ENCODE results near the gene LYSMD2. TPM values are rescaled to one million over a fixed set of nuclear protein-coding genes. Genes with fewer than 3 reads are reported as not detected.
A peak's percentile ranks its signal among the peaks of the same experiment; 100 is the strongest.

LYSMD2 gene
- polyA plus RNA-seq, 2 of the 4 experiments (the other 2 are of a cell fraction) = 18.3 to 29.2 TPM

DNA sequence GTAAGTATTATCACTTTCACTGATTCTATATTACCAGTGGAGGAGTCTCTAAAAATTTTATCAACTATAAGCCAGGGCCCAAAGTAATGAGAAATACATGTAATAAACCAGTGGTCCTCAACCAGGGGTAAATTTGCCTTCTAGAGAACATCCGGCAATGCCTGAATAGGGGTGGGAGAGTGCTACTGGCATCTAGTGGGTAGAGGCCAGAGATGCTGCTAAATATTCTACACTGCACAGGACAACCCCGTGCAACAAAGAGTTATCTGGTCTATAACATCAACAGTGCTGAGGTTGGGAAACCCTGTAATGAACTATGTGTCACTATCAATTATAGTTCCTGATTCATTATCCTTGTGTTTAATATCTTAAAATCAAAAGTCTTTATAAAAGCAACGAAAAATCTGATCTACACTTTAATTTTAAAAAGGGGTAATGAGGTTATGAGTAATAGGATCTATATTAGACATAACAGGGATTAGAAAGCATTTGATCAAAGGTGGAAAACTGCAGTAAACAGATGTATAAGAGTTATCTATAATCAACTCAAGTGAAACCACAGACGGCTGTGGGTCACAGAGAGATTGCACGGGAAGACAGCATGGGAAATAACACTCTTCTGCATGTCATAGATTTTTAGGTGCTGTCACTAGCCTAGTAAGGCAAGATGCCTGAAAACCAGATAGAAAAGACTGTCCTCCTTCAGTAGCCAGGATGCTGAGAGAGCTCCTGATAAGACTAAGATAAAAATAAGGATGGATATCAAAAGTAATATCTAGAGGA, 2.0 kb downstream of the LYSMD2 start:
- H3K27ac ChIP-seq = no peak overlapping the region
- 85% methylated on average over 5 of the region's 5 CpGs for WGBS (ENCODE audit: missing lambda C conversion rate)
- peak overlapping the region; percentile 95 for H3K4me2 ChIP-seq
- H3K4me1 ChIP-seq = peaks cover 16% of the 10 kb centered on the region
- ChIA-PET CTCF (interaction anchor here (0.6 to 9.8 kb wide), 13 partner anchors 7 to 104 kb away, joined by 3 to 73 read pairs (median 4); no protein-coding TSS in a partner anchor), POLR2A (interaction anchor here (1.1 kb wide), 1 partner anchor 10 kb away, joined by 3 read pairs; no protein-coding TSS in a partner anchor)
- DNase-seq (ENCODE audit: low read depth in 1 of 2, low spot score in 1 of 2) (no peak), ATAC-seq (no peak), FAIRE-seq (no peak)
- H3K9me3 ChIP-seq = no peaks in the 10 kb centered on the region
- H3K4me3 ChIP-seq = no peak overlapping the region
- TF ChIP-seq MAZ (IDR thresholded peaks at IDR 0.05; ENCODE audit: borderline replicate concordance, low read depth, low read length) (no peak), RAD21 (conservative IDR thresholded peaks at IDR 0.05 in 1 of 2, IDR thresholded peaks at IDR 0.05 in 1 of 2) (peak; percentile 29 to 41; a peak in 3 of 5 replicates)
- TF ChIP-seq, protein P1, sequence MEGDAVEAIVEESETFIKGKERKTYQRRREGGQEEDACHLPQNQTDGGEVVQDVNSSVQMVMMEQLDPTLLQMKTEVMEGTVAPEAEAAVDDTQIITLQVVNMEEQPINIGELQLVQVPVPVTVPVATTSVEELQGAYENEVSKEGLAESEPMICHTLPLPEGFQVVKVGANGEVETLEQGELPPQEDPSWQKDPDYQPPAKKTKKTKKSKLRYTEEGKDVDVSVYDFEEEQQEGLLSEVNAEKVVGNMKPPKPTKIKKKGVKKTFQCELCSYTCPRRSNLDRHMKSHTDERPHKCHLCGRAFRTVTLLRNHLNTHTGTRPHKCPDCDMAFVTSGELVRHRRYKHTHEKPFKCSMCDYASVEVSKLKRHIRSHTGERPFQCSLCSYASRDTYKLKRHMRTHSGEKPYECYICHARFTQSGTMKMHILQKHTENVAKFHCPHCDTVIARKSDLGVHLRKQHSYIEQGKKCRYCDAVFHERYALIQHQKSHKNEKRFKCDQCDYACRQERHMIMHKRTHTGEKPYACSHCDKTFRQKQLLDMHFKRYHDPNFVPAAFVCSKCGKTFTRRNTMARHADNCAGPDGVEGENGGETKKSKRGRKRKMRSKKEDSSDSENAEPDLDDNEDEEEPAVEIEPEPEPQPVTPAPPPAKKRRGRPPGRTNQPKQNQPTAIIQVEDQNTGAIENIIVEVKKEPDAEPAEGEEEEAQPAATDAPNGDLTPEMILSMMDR (IDR thresholded peaks at IDR 0.05) = peak; percentile 18; the same call in 1 of the 3 replicates
- TF ChIP-seq, protein P2, sequence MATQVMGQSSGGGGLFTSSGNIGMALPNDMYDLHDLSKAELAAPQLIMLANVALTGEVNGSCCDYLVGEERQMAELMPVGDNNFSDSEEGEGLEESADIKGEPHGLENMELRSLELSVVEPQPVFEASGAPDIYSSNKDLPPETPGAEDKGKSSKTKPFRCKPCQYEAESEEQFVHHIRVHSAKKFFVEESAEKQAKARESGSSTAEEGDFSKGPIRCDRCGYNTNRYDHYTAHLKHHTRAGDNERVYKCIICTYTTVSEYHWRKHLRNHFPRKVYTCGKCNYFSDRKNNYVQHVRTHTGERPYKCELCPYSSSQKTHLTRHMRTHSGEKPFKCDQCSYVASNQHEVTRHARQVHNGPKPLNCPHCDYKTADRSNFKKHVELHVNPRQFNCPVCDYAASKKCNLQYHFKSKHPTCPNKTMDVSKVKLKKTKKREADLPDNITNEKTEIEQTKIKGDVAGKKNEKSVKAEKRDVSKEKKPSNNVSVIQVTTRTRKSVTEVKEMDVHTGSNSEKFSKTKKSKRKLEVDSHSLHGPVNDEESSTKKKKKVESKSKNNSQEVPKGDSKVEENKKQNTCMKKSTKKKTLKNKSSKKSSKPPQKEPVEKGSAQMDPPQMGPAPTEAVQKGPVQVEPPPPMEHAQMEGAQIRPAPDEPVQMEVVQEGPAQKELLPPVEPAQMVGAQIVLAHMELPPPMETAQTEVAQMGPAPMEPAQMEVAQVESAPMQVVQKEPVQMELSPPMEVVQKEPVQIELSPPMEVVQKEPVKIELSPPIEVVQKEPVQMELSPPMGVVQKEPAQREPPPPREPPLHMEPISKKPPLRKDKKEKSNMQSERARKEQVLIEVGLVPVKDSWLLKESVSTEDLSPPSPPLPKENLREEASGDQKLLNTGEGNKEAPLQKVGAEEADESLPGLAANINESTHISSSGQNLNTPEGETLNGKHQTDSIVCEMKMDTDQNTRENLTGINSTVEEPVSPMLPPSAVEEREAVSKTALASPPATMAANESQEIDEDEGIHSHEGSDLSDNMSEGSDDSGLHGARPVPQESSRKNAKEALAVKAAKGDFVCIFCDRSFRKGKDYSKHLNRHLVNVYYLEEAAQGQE (IDR thresholded peaks at IDR 0.05) = no peak
- TF ChIP-seq, protein P3, sequence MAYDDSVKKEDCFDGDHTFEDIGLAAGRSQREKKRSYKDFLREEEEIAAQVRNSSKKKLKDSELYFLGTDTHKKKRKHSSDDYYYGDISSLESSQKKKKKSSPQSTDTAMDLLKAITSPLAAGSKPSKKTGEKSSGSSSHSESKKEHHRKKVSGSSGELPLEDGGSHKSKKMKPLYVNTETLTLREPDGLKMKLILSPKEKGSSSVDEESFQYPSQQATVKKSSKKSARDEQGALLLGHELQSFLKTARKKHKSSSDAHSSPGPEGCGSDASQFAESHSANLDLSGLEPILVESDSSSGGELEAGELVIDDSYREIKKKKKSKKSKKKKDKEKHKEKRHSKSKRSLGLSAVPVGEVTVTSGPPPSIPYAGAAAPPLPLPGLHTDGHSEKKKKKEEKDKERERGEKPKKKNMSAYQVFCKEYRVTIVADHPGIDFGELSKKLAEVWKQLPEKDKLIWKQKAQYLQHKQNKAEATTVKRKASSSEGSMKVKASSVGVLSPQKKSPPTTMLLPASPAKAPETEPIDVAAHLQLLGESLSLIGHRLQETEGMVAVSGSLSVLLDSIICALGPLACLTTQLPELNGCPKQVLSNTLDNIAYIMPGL (CRISPR knock-in tag; IDR thresholded peaks at IDR 0.05; ENCODE audit: borderline replicate concordance) = no peak

DNA sequence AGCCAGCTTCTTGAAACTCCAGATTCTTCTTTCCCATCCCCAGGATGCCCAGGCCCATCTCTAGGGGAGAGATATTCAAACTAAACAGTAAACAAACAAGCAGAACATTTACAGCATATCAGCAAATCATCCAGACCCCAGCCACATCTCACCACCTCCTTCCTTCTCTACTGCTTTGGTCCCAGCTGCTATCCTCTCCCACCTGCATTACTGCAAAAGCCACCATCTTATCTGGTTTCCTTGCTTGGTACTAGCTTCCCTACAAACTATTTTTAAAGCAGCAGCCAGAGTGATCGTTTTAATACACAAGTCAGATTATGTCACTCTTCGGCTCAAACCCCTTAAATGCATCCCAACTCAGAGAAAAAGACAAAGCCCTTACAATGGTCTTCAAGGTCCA, 4.8 kb downstream of the LYSMD2 start:
- Histone ChIP-seq H3K4me3 (no peak overlapping the region), H3K27ac (no peak overlapping the region), H3K9me3 (no peaks in the 10 kb centered on the region), H3K4me2 (no peak overlapping the region), H3K4me1 (peaks cover 11% of the 10 kb centered on the region)
- FAIRE-seq (no peak), ATAC-seq (no peak), DNase-seq (ENCODE audit: low read depth in 1 of 2, low spot score in 1 of 2) (no peak)
- ChIA-PET POLR2A (no interaction called here), CTCF (interaction anchor here (0.9 to 9.8 kb wide), 4 partner anchors 16 to 83 kb away, joined by 3 to 73 read pairs (median 18); no protein-coding TSS in a partner anchor)
- no peak for TF ChIP-seq HOXA7 (CRISPR knock-in tag; IDR thresholded peaks at IDR 0.05)
- TF ChIP-seq MAFK (IDR thresholded peaks at IDR 0.05; ENCODE audit: partially characterized antibody) = no peak
- 90% methylated on average over 2 of the region's 2 CpGs for WGBS (ENCODE audit: missing lambda C conversion rate)

DNA sequence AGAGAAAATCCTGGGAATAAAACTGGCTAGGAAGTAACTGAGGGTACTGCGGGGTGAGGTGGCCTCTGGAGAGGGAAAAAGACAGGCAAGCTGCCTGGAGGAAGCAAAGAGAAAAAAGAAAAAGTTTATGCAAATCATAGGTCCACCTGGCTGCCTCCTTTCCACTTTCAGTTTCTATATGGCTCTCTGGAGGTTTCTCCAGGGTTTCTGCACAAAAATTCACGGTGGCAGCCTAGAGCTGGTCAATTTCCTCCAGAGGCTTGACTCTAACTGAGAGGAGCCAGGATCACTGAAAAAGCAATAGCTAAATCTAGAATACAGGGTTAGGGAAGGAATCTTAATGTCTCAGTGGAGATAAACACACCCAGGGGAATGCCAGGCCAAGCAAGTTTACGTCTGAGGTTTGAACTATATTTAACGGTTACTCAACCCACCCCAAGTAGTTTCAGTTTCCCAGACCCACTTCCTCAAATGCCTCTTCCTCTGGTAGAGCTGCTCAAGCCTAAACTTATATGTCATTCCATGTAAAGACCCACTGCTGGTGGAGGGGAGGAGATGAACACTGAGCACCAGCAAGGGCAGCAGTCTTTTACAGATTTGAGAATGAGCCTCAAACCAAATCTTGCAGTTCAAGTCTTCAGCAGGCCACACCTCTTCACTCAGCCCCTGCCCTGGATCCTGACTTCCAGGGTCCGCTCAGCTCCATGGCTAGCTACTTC, 5.7 kb downstream of the LYSMD2 start:
- no peak for FAIRE-seq
- H3K9me3 ChIP-seq = no peaks in the 10 kb centered on the region
- 0 out of 3 replicates have a peak overlapping the region, but pooled peaks have one; percentile 2 for H3K4me2 ChIP-seq
- no peak overlapping the region for H3K27ac ChIP-seq
- 82% methylated on average over 5 of the region's 5 CpGs for WGBS (ENCODE audit: missing lambda C conversion rate)
- no peak for ATAC-seq
- ChIA-PET POLR2A (no interaction called here), CTCF (interaction anchor here (1.3 to 9.8 kb wide), 3 partner anchors 15 to 82 kb away, joined by 3 to 73 read pairs (median 34); no protein-coding TSS in a partner anchor)
- H3K4me1 ChIP-seq = peaks cover 20% of the 10 kb centered on the region
- H3K4me3 ChIP-seq = no peak overlapping the region
- no peak for DNase-seq (ENCODE audit: low read depth in 1 of 2, low spot score in 1 of 2)
- TF ChIP-seq HOXB13 (CRISPR knock-in tag; IDR thresholded peaks at IDR 0.05; ENCODE audit: low read depth) (no peak), POLR2AphosphoS2 (conservative IDR thresholded peaks at IDR 0.05; ENCODE audit: low read length) (no peak), HEYL (CRISPR knock-in tag; IDR thresholded peaks at IDR 0.05) (no peak), JUN (IDR thresholded peaks at IDR 0.05) (no peak), NFE2L2 (conservative IDR thresholded peaks at IDR 0.05; ENCODE audit: low read length) (no peak), RARB (CRISPR knock-in tag; IDR thresholded peaks at IDR 0.05) (no peak), RCOR1 (IDR thresholded peaks at IDR 0.05; ENCODE audit: low read depth, low read length) (no peak), CBX8 (IDR thresholded peaks at IDR 0.05) (no peak), FOSL2 (IDR thresholded peaks at IDR 0.05) (no peak), FOSL2 (CRISPR knock-in tag; IDR thresholded peaks at IDR 0.05) (no peak), EHF (CRISPR knock-in tag; IDR thresholded peaks at IDR 0.05) (no peak), SREBF2 (IDR thresholded peaks at IDR 0.05) (no peak), CHD4 (IDR thresholded peaks at IDR 0.05; ENCODE audit: borderline replicate concordance) (no peak), PHF8 (IDR thresholded peaks at IDR 0.05; ENCODE audit: borderline replicate concordance, low read depth) (no peak)
- TF ChIP-seq, protein P1 (IDR thresholded peaks at IDR 0.05) = no peak
